Esophagus squamous epithelium (tissue), 5 donors: Measurements from ENCODE around the gene PPP2R5E. TPM values are rescaled to one million over a fixed set of nuclear protein-coding genes. Genes with fewer than 3 reads are reported as not detected.

Source experiments
- DNase-seq: peaks from one replicate; lab custom pipeline; 2025; lab: John Stamatoyannopoulos, UW
- H3K27ac ChIP-seq, 4 donors: fragments of 200-600 bp; sonication (generic); one replicate each; pipeline ENCODE4 v1.5.1; 2016 to 2019; ENCODE audit warnings: mild to moderate bottlenecking in 1 of 4
- H3K27me3 ChIP-seq, 4 donors: fragments of 200-600 bp; sonication (generic); 1 replicate in 3 of 4; 2 replicates in 1 of 4; pipeline versions ENCODE4 v1.5.1 to v1.6.0; 2017 to 2021; ENCODE audit warnings: antibody characterized with exemption in 1 of 4
- H3K36me3 ChIP-seq, 3 donors: fragments of 200-600 bp; sonication (generic); one replicate each; pipeline ENCODE4 v1.5.1; 2016 to 2019
- H3K4me1 ChIP-seq, 3 donors: fragments of 200-600 bp; sonication (generic); one replicate each; pipeline ENCODE4 v1.5.1; 2017 to 2019
- H3K4me3 ChIP-seq, 4 donors: fragments of 200-600 bp; sonication (generic); 1 replicate in 3 of 4; 2 replicates in 1 of 4; pipeline ENCODE4 v1.5.1; 2016 to 2019; ENCODE audit warnings: mild to moderate bottlenecking in 2 of 4, moderate library complexity in 1 of 4
- H3K9me3 ChIP-seq, 3 donors: fragments of 200-600 bp; sonication (generic); one replicate each; pipeline ENCODE4 v1.5.1; 2016 to 2019
- CTCF ChIP-seq, 6 experiments: fragments of 450-650 bp in 4 of 6; fragments of 200-600 bp in 2 of 6; sonication (generic) in 2 of 6; IDR thresholded peaks; one replicate each; pipeline ENCODE4 v1.5.1; 2016 to 2019; ENCODE audit warnings: antibody characterized with exemption in 6 of 6, mild to moderate bottlenecking in 4 of 6, moderate library complexity in 4 of 6
- POLR2A ChIP-seq, 4 donors: fragments of 450-650 bp; IDR thresholded peaks; one replicate each; pipeline ENCODE4 v1.6.1; 2017; ENCODE audit warnings: antibody characterized with exemption in 4 of 4, mild to moderate bottlenecking in 4 of 4, moderate library complexity in 3 of 4
- WGBS, 2 donors: methylation state at CpG; one replicate each; pipeline ENCODE4 v1.1.5; 2018; 5-methylcytosine and 5-hydroxymethylcytosine counted together
- intact Hi-C: fragments of 100-400 bp; cut with DNase I; formaldehyde crosslinking; loops from one replicate; pipeline ENCODE4 v1.15.0; 2022
- total RNA-seq, 4 donors: library from RNA; depleted of rRNA; stranded (reverse); fragments of >200 nt; gene quantifications; one replicate each; pipeline ENCODE4 v1.1.0, GENCODE V29; 2016
- donor health status: DM: yes; HTN: yes; CAD: no.

The PPP2R5E gene
- total RNA-seq, 4 donors from 2014 or later, result 18.9 to 31.2 (median 26.0) TPM

GRCh38 chr14:63465347-63465746 lies 77.8 kb downstream of the PPP2R5E start:
- no peak for DNase-seq
- no peaks in the 10 kb centered on the region for H3K36me3 ChIP-seq
- WGBS, 2 donors, result 84 to 87% methylated on average over 8 of the region's 8 CpGs
- no peaks in the 10 kb centered on the region for H3K9me3 ChIP-seq
- intact Hi-C loops, result no loop called here
- H3K27ac ChIP-seq, result no peak overlapping the region
- H3K4me3 ChIP-seq, result no peak overlapping the region
- TF ChIP-seq CTCF (IDR thresholded peaks at IDR 0.05), result no peak
- no peak for TF ChIP-seq POLR2A (IDR thresholded peaks at IDR 0.05)
- peaks cover 0 to 46% (median 15%) of the 10 kb centered on the region in 3 donors for H3K4me1 ChIP-seq
- no peaks in the 10 kb centered on the region for H3K27me3 ChIP-seq

- peak overlapping the region in 1 of 4 donors; percentile 4 for H3K27ac ChIP-seq
- H3K4me3 ChIP-seq, result no peak overlapping the region
- intact Hi-C loops, result no loop called here
- WGBS, 2 donors, result 35% methylated on average over 4 of the region's 4 CpGs
- no peaks in the 10 kb centered on the region for H3K9me3 ChIP-seq
- no peak for DNase-seq
- peaks cover 0 to 30% (median 12%) of the 10 kb centered on the region in 3 donors for H3K4me1 ChIP-seq
- TF ChIP-seq CTCF (IDR thresholded peaks at IDR 0.05) (no peak), POLR2A (IDR thresholded peaks at IDR 0.05) (no peak)
- H3K36me3 ChIP-seq, result no peaks in the 10 kb centered on the region
- no peaks in the 10 kb centered on the region for H3K27me3 ChIP-seq
Measured at GRCh38 chr14:63460680-63461369, 82.4 kb downstream of the PPP2R5E start.

- H3K4me3 ChIP-seq, result no peak overlapping the region
- no peaks in the 10 kb centered on the region for H3K27me3 ChIP-seq
- TF ChIP-seq POLR2A (IDR thresholded peaks at IDR 0.05) (no peak), CTCF (IDR thresholded peaks at IDR 0.05) (no peak)
- H3K4me1 ChIP-seq, result peaks cover 0 to 34% (median 12%) of the 10 kb centered on the region in 3 donors
- H3K27ac ChIP-seq, result peak overlapping the region in 2 of 4 donors; percentile 28 to 42
- intact Hi-C loops, result no loop called here
- 38 to 45% methylated on average over 6 of the region's 6 CpGs for WGBS, 2 donors
- no peaks in the 10 kb centered on the region for H3K36me3 ChIP-seq
- no peaks in the 10 kb centered on the region for H3K9me3 ChIP-seq
- no peak for DNase-seq
Measured at GRCh38 chr14:63459738-63460137, 83.4 kb downstream of the PPP2R5E start.

- H3K4me3 ChIP-seq, result no peak overlapping the region
- no peak for DNase-seq
- intact Hi-C loops, result no loop called here
- WGBS, 2 donors, result 85 to 88% methylated on average over 4 of the region's 4 CpGs
- H3K9me3 ChIP-seq, result no peaks in the 10 kb centered on the region
- H3K4me1 ChIP-seq, result peaks cover 0 to 52% (median 17%) of the 10 kb centered on the region in 3 donors
- TF ChIP-seq POLR2A (IDR thresholded peaks at IDR 0.05), result no peak
- TF ChIP-seq CTCF (IDR thresholded peaks at IDR 0.05), result no peak
- H3K27me3 ChIP-seq, result no peaks in the 10 kb centered on the region
- peaks cover 0 to 10% (median 0%) of the 10 kb centered on the region in 3 donors for H3K36me3 ChIP-seq
- H3K27ac ChIP-seq, result no peak overlapping the region
Measured at GRCh38 chr14:63457498-63457897, 85.7 kb downstream of the PPP2R5E start.

- H3K27me3 ChIP-seq, result no peaks in the 10 kb centered on the region
- intact Hi-C loops, result no loop called here
- TF ChIP-seq POLR2A (IDR thresholded peaks at IDR 0.05), result no peak
- no peak for TF ChIP-seq CTCF (IDR thresholded peaks at IDR 0.05)
- peaks cover 0 to 23% (median 0%) of the 10 kb centered on the region in 3 donors for H3K36me3 ChIP-seq
- H3K4me1 ChIP-seq, result peaks cover 0 to 36% (median 10%) of the 10 kb centered on the region in 3 donors
- WGBS, 2 donors, result 90 to 93% methylated on average over 2 of the region's 2 CpGs
- no peak for DNase-seq
- no peak overlapping the region for H3K4me3 ChIP-seq
- no peak overlapping the region for H3K27ac ChIP-seq
- no peaks in the 10 kb centered on the region for H3K9me3 ChIP-seq
Measured at GRCh38 chr14:63454863-63455622, 88.1 kb downstream of the PPP2R5E start.
